LNCaP clone FGC (cell line): ENCODE data around the gene CERS1.
A peak's percentile ranks its signal among the peaks of the same experiment; 100 is the strongest.

ENCODE experiments used
- DNase-seq: peaks from one replicate; pipeline ENCODE4 v3.0.0-alpha.2; 2011; ENCODE audit warnings: low read depth
- H3K4me3 ChIP-seq: 2 replicates; pipeline ENCODE4 v1.5.1; 2011; ENCODE audit warnings: mild to moderate bottlenecking, low read depth, low read length, control low read depth
- TF ChIP-seq, protein P1 (sequence below): IDR thresholded peaks from 2 replicates; pipeline ENCODE4 v1.5.1; 2012; ENCODE audit warnings: mild to moderate bottlenecking; ENCODE audit not compliant: control insufficient read depth, insufficient read depth; ENCODE audit errors: extremely low read depth

CERS1 gene

GRCh38 chr19:18895824-18896341, at the start of gene CERS1:
Gene CERS1, minus strand, starts transcription at chr19:18896158. Its CDS starts 86 bp downstream, at chr19:18896072.
- TF ChIP-seq, protein P1, sequence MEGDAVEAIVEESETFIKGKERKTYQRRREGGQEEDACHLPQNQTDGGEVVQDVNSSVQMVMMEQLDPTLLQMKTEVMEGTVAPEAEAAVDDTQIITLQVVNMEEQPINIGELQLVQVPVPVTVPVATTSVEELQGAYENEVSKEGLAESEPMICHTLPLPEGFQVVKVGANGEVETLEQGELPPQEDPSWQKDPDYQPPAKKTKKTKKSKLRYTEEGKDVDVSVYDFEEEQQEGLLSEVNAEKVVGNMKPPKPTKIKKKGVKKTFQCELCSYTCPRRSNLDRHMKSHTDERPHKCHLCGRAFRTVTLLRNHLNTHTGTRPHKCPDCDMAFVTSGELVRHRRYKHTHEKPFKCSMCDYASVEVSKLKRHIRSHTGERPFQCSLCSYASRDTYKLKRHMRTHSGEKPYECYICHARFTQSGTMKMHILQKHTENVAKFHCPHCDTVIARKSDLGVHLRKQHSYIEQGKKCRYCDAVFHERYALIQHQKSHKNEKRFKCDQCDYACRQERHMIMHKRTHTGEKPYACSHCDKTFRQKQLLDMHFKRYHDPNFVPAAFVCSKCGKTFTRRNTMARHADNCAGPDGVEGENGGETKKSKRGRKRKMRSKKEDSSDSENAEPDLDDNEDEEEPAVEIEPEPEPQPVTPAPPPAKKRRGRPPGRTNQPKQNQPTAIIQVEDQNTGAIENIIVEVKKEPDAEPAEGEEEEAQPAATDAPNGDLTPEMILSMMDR, result no peak
- H3K4me3 ChIP-seq, result peak within 1 kb of the TSS; percentile 62
- DNase-seq, result no peak

DNA sequence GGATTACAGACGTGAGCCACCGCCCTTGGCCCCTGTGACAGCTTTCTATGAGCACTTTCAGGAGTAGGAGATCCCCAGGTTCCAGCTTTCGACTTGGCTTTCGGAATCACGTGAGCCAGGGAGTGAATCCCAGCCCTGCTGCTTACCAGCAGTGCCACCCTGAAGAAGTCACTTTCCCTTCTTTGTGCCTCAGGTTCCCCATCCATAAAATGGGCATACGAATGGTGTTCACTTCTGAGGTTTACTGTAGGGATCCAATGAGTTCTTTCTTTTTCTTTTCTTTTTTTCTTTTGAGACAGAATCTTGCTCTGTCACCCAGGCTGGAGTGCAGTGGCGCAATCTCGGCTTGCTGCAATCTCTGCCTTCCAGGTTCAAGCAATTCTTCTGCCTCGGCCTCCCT, 49.3 kb upstream of the CERS1 start:
- TF ChIP-seq, protein P1, result no peak
- H3K4me3 ChIP-seq, result no peak overlapping the region
- no peak for DNase-seq

DNA sequence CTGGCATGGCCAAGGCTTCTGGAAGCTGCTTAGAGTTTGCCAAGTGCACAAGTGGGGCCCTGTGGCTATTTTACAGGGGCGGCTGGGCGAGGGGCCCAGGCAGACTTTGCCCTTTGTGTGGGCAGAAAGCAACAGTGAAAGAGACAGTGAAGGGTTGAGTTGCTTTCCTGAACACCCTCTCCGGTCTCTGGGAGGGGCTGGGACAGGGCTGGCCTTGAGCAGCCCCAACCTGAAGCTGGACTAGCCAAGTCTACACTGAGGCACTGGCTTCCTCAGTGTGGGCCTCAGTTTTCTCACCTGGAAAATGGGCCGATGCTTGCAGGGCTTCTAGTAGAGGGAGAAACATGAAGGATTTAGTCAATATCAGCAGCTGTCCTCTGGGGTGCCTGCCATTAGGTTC, 47.5 kb upstream of the CERS1 start:
- no peak overlapping the region for H3K4me3 ChIP-seq
- TF ChIP-seq, protein P1, result no peak
- no peak for DNase-seq

DNA sequence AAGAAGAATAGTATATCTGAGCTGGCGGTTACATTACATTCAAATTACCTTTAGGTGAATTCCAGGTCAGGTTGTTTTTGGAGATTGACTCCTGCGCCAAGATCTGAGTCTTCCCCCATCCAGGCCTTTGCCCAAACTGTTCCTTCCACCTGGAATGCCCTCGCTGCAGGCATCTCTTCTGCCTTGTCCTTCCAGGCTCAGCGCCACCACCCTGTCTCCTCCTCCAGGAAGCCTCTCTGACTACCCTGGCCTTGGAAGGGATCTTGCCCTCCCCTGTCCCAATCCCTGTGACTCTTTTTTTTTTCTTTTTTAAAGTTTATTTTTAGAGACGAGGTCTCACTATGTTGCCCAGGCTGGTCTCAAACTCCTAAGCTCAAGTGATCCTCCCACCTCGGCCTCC, 46.7 kb upstream of the CERS1 start:
- DNase-seq, result no peak
- H3K4me3 ChIP-seq, result no peak overlapping the region
- TF ChIP-seq, protein P1, result no peak

GRCh38 chr19:18941628-18942354, 45.8 kb upstream of the CERS1 start:
- DNase-seq, result no peak
- TF ChIP-seq, protein P1, result no peak
- 0 out of 2 replicates have a peak overlapping the region, but pooled peaks have one; percentile 21 for H3K4me3 ChIP-seq

DNA sequence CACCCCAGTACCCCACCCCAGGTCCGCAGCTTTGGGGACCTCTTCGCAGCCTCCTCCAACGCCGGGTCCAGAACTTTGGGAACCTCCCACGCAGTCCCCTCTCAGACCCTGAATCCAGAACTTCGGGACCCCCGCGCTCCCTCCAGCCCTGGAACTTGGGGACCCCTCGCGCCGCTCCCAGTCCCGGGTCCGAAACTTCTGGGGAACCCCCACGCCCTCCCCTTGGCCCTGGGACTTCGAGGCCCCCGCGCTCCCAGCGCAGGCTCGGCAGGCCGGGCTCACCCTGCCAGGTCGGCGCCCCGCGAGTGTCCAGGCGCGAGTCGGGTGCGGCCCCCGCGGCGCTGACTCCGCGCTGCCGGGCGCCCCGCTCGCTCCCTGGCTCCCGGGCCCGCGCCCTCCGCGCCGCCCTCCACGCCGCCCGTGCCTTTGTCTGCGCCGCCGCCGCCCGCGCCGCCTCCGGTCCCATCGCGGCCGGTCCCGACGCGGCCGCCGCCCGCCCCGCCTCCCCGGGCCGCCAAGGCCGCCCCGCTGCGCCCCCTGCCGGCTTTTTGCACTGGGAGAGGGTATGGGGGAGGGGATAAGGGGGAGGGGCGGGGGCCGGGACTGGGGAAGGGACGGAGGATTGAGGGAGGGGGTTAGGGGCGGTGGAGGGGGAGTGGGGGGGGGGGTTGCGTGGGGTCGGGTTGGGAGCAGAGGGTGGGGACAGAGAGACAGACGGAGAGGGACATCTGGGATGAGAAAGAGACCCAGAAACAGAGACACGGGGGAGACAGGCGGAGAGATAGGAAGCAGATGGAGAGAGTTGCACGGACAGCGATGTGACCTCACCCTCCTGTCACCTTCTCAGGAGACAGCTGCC, 45.0 kb upstream of the CERS1 start, which contains the start of gene HOMER3:
Gene HOMER3 (minus strand): TSS at position 449 of the 859 bp plus-strand sequence. CDS start 2,235 bp downstream, outside the sequence.
- no peak for DNase-seq
- H3K4me3 ChIP-seq, result peak within 1 kb of the TSS; percentile 67
- TF ChIP-seq, protein P1, result peak; percentile 73
